ENCODE measurements around the gene SYCP3. TPM values are rescaled to one million over a fixed set of nuclear protein-coding genes. Genes with fewer than 3 reads are reported as not detected.
A peak's percentile ranks its signal among the peaks of the same experiment; 100 is the strongest.

Gene SYCP3
- total RNA-seq: not detected

DNA sequence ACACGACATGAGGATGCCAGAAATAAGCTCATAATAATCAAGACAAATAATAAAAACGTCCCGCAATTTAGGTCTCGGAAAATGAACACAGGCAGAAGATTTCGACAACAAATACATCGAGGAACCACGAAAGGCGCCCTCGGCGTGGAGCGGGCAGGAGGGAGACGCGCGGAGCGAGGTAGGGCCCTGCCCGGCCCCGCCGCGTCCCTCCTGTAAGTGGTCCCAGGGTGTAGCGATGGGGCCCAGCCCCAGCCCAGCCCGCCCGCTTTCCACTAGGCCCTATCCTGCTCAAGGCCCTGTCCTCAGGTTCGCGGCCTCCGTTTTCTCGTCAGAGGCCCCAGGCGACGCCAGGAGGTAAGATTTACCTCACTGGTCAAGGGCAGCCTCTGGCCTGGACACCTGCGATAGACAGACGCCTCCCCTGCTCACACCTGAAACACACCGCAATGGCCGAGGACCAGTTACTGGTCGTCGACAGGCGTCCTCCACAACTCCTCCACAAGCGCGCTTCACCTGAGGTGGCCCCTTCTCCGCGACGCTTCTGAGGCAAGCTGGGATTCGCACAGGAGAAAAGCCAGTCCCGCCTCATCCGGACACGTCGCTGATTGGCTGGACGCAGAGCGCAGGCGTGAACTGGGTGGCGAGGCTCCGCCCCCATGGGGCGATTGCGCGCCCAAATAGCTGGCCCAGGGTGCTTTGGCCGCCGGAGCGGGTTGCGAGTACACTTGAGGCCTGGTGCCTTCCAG, at the start of gene SYCP3:
Gene SYCP3, minus strand, starts transcription at position 543 of the 746 bp plus-strand sequence. CDS start 1,527 bp downstream, outside the sequence.
- no peak for DNase-seq (ENCODE audit: low spot score)

DNA sequence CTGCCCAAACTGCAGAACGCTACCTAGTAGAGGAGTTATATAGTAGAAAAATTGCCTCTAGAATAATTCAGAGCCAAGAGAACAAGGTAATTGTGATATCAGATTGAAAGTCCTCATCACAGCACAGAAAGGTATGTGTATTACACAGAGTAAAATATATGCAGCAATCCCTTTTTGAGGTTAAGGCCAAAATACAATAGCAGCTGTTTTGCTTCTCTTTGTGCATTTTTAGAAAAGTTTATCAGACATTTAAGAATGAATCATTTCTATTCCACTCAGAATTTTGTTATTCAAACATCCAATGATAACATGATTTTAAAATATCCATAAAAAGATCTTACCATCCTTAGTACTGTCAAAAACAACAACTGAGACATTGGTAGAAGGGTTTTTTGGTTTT, 46.4 kb upstream of the SYCP3 start:
- DNase-seq (ENCODE audit: low spot score): no peak

DNA sequence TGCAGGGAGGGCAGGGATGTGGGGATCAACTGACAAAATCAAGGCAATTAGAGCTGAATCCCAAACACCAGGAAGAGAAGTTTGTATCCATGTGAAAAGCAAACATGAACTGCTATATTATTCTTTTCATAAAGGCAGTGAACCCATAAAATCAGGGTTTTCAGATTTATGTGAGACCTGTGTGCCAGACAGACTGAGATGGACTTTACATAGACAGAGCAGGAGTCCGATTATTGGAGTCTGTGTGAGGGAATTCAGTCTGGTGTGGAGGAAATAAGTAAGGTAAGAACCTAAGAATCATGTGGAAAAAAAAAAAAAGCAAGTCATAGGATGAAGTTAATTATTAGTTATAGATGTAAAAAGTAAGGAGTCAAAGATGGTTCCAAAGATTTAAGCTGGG, 45.1 kb upstream of the SYCP3 start:
- no peak for DNase-seq (ENCODE audit: low spot score)

DNA sequence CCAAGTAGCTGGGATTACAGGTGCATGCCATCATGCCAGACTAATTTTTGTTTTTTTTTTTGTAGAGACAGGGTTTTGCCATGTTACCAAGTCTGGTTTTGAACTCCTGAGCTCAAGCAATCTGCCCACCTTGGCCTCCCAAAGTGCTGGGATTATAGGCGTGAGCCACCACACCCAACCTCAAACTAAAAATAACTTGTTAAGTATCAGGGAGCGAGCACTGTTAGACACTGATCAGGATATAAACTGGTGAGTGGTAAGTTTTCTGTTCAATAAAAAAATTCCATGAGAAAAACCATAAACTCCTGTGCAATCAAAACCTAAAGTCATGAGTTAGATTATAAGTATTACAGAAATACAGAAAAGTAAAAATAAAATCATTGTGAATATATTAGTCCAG, 44.6 kb upstream of the SYCP3 start:
- no peak for DNase-seq (ENCODE audit: low spot score)

DNA sequence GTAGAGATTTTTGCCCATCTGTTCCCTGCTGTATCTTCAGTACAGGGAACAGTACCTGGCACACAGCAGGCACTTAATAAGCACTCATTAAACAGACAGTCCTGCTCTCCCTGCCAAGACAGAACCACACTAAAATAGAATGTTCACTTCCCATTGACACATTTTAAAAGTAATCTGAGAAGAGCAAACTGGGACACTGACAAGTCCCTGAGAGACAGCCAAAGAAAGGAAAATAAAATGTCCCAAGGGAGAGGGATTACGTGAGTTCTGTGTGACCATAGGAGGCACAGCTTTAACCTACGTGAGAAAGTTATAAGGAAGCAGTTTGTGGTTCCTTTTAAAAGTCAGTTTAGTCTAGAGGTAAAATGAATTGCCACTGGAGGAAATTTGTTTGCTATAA, 43.9 kb upstream of the SYCP3 start:
- DNase-seq (ENCODE audit: low spot score): no peak

DNA sequence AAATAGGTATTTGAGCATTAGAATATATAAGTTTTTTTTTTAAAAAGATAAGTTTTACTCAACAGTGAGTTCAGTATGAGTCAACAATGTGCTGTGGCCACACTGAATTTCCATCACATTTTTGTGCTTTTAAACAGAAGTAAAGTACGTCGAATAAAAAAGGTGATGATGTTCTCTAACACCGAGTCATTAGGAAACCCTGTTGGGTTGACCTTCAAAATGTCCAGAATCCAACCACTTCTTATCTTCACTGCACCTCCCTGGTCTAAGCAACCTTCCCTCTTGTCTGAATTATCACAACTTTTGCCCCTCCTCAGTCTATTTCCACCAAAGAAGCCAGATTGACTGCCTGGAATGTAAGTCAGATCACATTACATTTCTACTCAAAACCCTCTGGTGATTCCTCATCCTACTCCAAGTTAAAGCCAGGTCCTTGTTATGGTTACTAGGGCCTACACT, 43.0 kb upstream of the SYCP3 start:
- no peak for DNase-seq (ENCODE audit: low spot score)

DNA sequence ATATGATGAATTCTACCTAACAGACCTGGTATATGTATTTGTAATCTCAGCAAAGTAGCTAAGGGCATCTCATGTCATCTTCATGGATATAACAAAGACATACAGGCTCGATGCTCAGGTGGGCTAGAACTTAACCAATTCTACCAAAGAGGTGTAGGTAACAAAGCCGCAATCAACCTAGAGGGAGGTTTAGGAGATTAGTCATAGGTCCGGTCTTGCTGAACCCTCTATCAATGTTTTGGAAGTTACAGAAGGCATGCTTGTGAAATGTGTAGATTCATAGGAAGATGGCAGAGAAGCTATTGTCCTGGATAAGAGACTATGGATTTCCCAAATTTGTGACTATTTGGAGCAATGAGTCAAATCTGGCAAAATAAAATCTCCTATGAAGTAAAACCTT, 42.6 kb upstream of the SYCP3 start:
- DNase-seq (ENCODE audit: low spot score): no peak

DNA sequence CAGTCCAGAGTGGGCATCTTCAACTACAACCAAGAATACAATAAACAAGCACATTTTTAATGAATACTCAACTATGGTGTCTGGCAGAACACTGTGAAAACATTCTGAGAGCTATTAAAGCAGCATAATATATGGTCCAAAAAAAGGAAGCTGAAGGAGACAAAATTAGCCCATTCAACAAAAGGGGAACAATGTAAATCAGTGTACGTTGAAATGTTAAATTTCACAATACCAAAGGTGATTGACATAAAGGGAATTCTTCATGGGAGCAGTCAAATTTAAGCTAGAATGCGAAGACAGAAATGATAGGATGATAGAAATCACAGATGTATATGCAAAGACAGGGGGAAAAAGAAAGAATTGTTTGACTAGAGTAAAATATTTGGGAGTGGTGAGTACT, 41.3 kb upstream of the SYCP3 start:
- DNase-seq (ENCODE audit: low spot score): no peak

DNA sequence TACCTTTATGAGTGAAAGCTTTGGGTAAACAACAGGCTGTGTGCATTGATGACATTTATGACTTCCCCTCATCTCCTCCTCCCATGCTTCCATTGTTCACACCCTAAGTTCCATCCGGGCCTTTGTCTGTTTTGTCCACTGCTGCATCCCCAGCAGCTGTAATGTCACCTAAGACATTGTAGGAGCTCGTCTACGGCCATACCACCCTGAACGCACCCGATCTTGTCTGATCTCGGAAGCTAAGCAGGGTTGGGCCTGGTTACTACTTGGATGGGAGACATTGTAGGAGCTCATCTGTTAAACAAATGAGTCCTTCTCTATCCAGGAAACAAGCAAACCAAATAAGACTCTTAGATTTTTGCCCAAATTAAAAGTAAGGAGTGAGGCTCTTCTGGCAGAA, 40.4 kb upstream of the SYCP3 start:
- no peak for DNase-seq (ENCODE audit: low spot score)

DNA sequence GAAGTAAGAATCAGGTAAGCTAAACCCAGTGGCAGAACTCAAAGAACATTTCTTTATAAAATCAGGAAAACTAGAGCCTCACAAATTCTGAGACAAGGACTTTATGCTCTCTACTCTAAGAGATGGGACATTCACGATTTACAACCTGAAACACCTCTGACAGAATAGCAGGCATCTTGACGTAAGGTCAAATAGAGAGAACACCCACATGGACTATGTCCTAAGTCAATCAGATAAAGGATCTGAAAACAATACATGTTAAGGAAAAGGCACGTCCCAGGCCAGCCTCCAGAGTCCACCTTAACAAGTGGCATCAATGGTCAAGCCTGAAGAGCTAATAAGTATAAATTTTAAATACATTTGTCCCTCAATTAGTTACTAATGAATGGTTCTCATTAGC, 39.9 kb upstream of the SYCP3 start:
- DNase-seq (ENCODE audit: low spot score): no peak

DNA sequence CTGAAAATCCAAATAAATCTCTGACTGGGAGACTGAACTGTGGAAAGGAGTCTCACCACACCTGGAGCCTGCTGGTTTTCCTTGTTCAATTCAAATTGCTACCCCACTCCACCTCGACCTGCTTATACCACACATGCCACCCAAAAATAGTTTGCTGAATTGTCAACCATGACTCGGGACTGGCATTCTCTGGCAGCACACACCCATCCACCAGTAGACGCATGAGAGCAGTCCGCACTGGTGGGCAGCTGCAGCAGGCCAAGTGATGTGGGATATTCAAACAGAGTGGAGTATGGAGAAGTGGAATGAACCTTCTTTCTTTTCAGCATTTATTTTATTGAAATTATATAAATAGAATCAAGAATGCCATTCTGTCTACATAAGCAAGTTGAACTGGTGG, 38.7 kb upstream of the SYCP3 start:
- DNase-seq (ENCODE audit: low spot score): no peak

DNA sequence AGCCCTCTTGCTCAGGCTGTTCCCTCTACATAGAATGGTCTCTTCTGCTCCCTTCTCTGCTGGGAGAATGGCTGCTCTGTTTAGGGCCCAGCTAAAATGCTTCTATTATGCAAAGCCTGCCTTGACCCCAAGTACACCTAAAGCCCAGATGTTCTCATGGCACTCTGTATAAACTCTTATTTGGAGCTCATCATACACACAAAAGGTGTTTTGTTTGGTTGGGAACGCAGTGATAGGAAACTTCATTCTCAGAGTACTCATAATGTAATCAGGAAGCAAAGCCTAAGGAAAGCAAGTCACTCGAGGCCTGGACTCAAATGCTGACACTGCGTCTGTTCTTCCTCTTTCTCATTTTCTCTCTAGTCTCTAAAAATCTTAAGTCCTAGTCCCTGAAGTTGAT, 38.2 kb upstream of the SYCP3 start:
- DNase-seq (ENCODE audit: low spot score): no peak

DNA sequence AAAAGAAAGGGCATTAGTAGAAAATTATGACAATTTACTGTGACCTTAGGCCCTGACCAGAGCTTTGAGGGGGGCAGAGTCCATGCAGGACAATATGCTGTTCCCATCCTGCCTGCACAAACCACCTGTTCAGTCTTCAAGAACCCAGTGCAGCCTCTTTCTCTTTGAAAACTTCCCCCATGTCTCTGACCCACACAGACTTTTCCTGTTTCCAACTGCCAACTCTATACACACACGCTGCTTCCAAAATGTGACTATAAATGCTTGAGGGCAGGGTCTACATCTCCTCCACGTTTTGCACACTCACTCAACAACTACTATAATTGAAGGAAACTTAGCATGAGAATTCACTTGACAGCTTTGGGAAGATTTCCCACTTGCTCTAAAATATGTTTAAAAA, 36.6 kb upstream of the SYCP3 start:
- DNase-seq (ENCODE audit: low spot score): no peak

DNA sequence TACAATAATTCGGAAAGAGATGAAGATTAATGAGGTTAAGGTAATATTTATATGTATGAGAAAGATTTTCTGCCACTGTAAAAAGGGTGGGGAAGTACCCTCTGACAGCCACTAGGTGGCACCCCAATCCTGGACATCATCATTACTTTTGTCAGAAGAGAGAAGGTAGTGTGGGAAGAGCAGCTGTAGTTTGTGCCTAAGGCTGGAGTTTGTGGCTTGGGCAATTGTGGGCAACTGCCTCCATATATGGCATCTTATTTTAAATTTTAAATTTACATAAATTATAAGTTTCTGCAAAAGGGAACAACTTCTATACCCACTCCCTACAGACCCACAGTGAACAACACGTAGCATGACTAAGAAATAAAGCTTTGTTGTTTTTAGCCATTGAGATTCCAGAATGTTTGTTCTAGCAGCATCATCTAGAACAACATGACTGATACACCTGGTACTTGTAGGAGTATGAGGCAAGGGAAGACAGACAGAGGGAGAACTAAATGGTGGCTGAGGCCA, 34.4 kb upstream of the SYCP3 start:
- DNase-seq (ENCODE audit: low spot score): peak; percentile 65

DNA sequence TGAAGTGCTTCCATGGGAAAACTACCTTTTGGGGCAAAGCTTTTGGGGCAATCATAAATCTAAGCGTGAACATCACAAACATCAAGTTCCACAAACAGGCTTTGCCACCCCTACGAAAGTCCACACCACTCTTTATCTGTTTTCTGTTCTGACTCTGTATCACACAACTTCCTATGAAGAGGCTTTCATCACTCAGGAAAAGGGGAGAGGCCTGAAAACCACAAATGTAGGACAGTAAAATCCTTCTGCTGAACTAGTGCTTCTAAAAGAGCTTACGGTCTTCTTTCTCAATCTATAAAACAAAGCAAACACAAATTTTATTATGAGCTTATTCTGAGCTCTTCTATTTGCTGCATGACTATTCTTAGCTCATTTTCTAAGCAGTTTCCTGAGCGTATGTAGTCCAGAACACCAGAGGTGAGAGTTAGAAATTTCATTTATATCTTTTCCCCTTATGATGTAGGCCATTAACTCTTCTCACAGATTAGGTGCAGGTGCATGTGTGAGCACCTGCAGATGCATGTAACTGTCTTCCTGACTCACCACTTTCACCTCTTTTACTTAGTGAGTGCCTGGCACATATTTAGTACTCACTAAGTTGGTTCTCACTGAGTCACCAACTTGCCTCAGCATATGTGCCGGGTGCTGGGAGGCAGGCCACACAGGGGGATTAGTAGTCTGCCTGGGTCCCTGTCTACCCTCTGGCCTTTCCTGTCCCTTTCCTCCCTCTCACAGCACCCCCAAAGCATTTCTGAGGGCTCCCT, 32.9 kb upstream of the SYCP3 start:
- no peak for DNase-seq (ENCODE audit: low spot score)

DNA sequence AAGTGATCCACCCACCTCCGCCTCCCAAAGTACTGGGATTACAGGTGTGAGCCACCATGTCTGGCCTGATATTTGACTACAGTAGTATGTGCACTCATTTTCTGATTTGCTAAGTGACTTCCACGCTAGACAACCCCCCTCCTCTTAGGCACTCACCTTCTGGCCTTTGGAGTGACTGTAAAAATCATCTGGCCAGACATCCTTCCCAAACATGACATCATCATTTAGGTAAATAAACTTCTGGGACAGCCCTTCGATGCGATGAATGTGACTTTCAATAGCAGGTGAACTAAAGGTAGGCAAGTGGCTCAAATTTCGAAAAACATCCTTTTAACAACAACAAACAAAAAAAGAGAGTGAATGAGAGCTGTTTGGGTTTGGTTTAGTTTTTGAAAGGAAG, 30.6 kb upstream of the SYCP3 start:
- DNase-seq (ENCODE audit: low spot score): no peak

DNA sequence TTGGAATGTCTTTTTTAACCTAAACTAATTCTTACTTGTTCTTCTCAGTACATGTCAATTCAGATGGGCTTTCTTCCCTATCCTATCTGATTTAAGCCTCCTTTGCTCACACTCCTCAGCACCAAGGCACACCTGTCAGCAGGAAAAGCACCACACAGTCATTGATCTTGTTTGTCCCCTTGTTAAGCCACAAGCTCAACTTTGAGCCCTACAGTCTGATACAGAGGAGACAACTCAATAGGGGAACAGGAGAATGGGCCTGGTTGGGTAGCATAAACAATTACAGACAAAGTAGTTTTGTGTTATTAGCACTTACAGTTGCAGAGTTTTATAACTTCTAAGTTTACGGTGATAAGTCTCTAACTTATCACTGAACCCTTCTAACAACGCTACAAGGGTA, 29.5 kb upstream of the SYCP3 start:
- DNase-seq (ENCODE audit: low spot score): no peak

DNA sequence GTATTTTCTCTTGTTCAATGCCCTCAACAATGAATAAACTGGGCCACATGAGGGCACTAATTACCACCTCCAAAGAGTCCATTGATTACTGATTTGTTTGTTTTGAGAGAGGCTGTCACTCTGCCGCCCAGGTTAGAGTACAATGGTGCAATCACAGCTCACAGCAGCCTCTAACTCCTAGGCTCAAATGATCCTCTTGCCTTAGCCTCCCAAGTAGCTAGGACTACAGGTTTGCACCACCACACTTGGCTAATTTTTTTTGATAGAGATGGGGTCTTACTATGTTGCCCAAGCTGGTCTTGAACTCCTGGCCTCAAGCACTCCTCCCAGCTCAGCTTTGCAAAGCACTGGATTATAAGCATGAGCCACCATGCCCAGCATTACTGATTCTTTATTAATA, 28.3 kb upstream of the SYCP3 start:
- DNase-seq (ENCODE audit: low spot score): no peak

DNA sequence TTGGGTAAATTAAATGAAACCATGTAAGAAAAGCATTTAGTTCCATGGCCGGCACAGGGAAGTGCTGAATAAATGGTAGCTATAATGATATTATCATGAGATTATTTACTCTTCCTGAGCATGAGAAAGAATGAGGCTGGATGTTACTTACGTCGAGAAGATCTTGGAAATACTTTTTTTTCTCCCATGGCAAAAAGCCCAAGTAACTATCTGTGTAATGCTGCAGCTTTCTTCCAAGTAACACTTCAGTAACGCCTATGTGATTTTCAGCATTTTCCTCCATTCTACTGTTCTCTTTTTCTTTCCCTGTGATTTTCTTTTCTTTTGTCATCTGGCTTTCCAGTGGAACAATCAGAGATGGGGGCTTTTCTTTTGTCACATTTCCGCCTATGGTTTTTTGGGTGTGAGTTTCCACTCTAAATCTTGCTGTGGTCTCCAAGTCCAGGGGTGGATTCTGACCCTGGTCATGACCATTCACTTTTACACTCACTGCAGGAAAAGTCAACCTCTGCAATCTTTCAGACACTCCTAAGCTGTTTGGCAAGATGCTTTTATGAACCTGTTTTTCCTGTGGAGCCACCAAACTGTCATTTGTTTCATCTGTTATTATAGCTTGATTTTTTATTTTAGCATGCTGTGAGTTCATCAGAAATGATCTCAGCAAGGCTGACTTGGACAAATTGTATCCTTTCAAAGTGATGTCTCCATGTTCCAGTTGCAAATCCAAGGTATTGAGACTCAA, 25.0 kb upstream of the SYCP3 start:
- DNase-seq (ENCODE audit: low spot score): no peak

DNA sequence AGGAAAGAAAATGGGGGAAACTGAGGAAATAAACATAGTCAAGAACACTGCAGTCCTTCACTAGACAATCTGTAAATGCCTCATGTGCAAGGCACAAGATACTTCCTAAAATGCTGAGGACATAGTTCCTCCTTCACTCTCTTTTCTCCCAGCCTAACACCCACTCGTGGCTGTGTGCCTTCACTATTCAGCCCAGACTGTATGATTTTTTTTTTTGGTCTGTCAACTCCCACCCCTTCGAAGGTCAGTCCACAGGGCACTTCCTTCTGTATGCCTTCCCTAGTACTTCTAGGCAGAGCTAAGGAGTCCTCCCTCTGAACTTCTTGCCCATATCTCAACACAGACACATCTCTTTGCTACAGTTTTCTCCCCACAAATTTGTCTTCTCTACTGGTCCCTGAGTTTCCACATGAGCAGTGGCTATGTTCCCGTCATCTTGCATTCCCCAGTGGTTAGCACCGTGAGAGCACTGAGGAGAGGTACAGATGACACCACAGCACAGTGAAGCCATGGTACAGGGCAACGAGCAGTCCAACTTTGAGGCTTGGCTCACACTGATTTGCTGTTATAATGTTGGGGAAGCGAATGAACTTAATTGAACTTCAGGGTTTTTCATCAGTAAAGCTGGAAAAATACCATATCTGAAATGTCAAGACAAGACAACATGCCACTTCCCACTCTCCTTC, 24.1 kb upstream of the SYCP3 start:
- DNase-seq (ENCODE audit: low spot score): no peak

DNA sequence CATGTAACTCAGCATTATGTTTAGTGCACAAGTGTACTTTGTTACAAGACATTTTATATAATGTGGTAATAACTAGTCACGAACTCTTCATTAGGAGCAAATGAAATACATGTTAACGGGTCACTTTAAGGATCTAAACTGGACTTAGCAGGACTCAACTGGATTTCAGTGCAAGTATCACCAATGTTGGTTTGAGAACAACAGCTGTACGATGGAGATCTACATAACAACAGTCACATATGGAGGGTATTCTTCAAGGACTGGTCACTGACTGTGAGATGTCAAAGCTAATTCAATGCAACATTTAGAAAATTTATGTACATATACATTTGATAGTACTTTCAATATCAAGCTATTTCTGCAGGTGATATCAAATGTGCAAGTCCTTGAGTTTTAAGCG, 22.5 kb upstream of the SYCP3 start:
- no peak for DNase-seq (ENCODE audit: low spot score)

DNA sequence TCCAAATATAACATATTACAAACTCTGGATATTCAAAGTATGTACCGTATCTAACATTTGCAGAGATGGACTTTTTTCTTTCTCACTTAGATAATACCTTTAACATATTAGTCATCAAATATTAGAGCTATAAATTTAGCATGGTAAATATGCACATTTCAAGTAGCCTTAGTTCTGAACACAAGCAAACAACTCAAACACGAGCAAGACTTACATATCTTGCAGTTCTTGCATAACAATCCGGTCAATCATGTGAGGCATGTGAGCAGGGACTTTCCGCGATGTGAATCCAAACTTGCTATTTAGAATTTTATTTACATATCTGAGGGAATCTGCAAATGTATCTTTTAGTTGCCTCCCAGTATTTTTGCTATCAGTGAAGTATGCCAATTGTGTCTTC, 22.1 kb upstream of the SYCP3 start:
- no peak for DNase-seq (ENCODE audit: low spot score)

Data from ureter (tissue), 1 donor.